Activated CD4-positive, alpha-beta T cell treated with anti-CD3 and anti-CD28 coated beads for 24 hours (primary cell): Measurements from ENCODE around the gene CENPL.

Source experiments
- DNase-seq, 2 donors: peaks; one replicate each; pipeline ENCODE4 v3.0.0-alpha.2; 2020; ENCODE audit warnings: low read depth in 2 of 2

CENPL gene

GRCh38 chr1:173758110-173758509 lies 66.6 kb downstream of the CENPL start:
- DNase-seq, result no peak

- no peak for DNase-seq
Observed at GRCh38 chr1:173757666-173758065, 67.0 kb downstream of the CENPL start.

DNA sequence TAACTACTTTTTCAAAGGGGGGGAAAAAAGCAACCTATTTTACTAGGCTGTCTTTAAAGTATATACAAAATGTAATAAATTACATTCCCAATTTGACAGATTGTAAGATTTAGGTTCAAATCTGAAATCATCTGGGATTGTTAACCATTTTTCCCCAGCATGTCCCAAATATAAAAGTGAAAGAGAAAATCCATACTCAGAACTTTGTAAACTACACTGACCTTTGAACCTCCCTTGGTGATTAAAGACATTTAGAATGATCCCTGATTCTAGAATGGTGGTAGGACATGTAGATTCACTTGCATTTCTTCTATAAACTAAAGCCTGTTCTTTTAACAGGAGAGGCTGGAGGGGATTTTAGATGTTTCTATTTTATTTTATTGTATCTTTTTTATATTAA lies 70.9 kb downstream of the CENPL start:
- no peak for DNase-seq
